Ishikawa (cell line): ENCODE measurements around the gene ATP6AP1.

ENCODE experiments used
- CEBPB ChIP-seq: IDR thresholded peaks from 2 replicates; pipeline ENCODE4 v1.6.1; 2012
- CREB1 ChIP-seq: IDR thresholded peaks from 2 replicates; pipeline ENCODE4 v1.6.1; 2012; ENCODE audit warnings: low read depth
- EGR1 ChIP-seq: IDR thresholded peaks from 2 replicates; pipeline ENCODE4 v1.6.1; 2012
- EP300 ChIP-seq: IDR thresholded peaks from 2 replicates; pipeline ENCODE4 v1.6.1; 2012; ENCODE audit warnings: borderline replicate concordance
- FOXM1 ChIP-seq: IDR thresholded peaks from 2 replicates; pipeline ENCODE4 v1.6.1; 2012; ENCODE audit warnings: low read depth, borderline replicate concordance
- NFIC ChIP-seq: IDR thresholded peaks from 2 replicates; pipeline ENCODE4 v1.6.1; 2012
- RAD21 ChIP-seq: IDR thresholded peaks from 2 replicates; pipeline ENCODE4 v1.6.1; 2012; ENCODE audit warnings: low read depth
- REST ChIP-seq: IDR thresholded peaks from 2 replicates; pipeline ENCODE4 v1.6.1; 2012; ENCODE audit warnings: low read depth, mild to moderate bottlenecking
- TAF1 ChIP-seq: IDR thresholded peaks from 2 replicates; pipeline ENCODE4 v1.6.1; 2012; ENCODE audit warnings: low read depth, mild to moderate bottlenecking
- TCF12 ChIP-seq: IDR thresholded peaks from 2 replicates; pipeline ENCODE4 v1.6.1; 2012; ENCODE audit warnings: low read depth
- TEAD4 ChIP-seq: IDR thresholded peaks from 2 replicates; pipeline ENCODE4 v1.6.1; 2012
- USF1 ChIP-seq: IDR thresholded peaks from 2 replicates; pipeline ENCODE4 v1.6.1; 2012
- YY1 ChIP-seq: IDR thresholded peaks from 2 replicates; pipeline ENCODE4 v1.6.1; 2012; ENCODE audit warnings: low read depth
- ZBTB7A ChIP-seq: IDR thresholded peaks from 2 replicates; pipeline ENCODE4 v1.6.1; 2012; ENCODE audit warnings: low read depth
- TF ChIP-seq, protein P1 (sequence below): IDR thresholded peaks from 2 replicates; pipeline ENCODE4 v1.6.1; 2012

The ATP6AP1 gene

GRCh38 chrX:154464806-154465365 is 36.4 kb downstream of the ATP6AP1 start:
- no peak for TF ChIP-seq USF1
- no peak for TF ChIP-seq CREB1
- no peak for TF ChIP-seq CEBPB
- TF ChIP-seq FOXM1: no peak

- TF ChIP-seq CREB1: no peak
- no peak for TF ChIP-seq ZBTB7A
- TF ChIP-seq EP300: no peak
- TF ChIP-seq TEAD4: no peak
- no peak for TF ChIP-seq EGR1
- no peak for TF ChIP-seq RAD21
Measured at GRCh38 chrX:154465601-154466000, 37.1 kb downstream of the ATP6AP1 start.

GRCh38 chrX:154466036-154466435 is 37.6 kb downstream of the ATP6AP1 start:
- no peak for TF ChIP-seq EP300
- no peak for TF ChIP-seq NFIC
- no peak for TF ChIP-seq TCF12
- TF ChIP-seq, protein P1, sequence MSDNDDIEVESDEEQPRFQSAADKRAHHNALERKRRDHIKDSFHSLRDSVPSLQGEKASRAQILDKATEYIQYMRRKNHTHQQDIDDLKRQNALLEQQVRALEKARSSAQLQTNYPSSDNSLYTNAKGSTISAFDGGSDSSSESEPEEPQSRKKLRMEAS: no peak
- no peak for TF ChIP-seq ZBTB7A
- no peak for TF ChIP-seq CEBPB
- no peak for TF ChIP-seq YY1

- no peak for TF ChIP-seq USF1
- no peak for TF ChIP-seq ZBTB7A
- TF ChIP-seq TAF1: no peak
- no peak for TF ChIP-seq YY1
- TF ChIP-seq CREB1: no peak
- TF ChIP-seq NFIC: no peak
- no peak for TF ChIP-seq EP300
- TF ChIP-seq FOXM1: no peak
- TF ChIP-seq RAD21: no peak
- TF ChIP-seq REST: no peak
- TF ChIP-seq, protein P1: no peak
- TF ChIP-seq CEBPB: no peak
- no peak for TF ChIP-seq TEAD4
- TF ChIP-seq TCF12: no peak
- no peak for TF ChIP-seq EGR1
Measured at GRCh38 chrX:154466907-154467306, 38.4 kb downstream of the ATP6AP1 start.

GRCh38 chrX:154467556-154467955 is 39.1 kb downstream of the ATP6AP1 start:
- TF ChIP-seq TEAD4 (no peak), NFIC (no peak), EP300 (no peak), CEBPB (no peak), EGR1 (no peak), TAF1 (no peak), FOXM1 (no peak), USF1 (no peak), YY1 (no peak), TCF12 (no peak), ZBTB7A (no peak), RAD21 (no peak)
- TF ChIP-seq, protein P1: no peak

DNA sequence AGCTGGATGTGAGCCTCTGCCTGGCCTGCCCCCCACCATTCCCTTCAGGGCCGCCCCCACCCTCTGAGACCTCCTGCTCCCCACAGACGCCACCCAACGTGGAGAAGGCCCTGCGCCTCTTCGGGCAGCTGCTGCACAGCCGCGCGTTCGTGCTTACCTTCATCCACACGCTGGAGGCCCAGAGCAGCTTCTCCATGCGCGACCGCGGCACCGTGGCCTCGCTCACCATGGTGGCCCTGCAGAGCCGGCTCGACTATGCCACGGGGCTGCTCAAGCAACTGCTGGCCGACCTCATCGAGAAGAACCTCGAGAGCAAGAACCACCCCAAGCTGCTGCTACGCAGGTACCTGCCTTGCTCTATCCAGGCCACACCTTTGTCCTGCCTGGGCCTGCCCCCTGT is 39.7 kb downstream of the ATP6AP1 start:
- no peak for TF ChIP-seq ZBTB7A
- no peak for TF ChIP-seq NFIC
- TF ChIP-seq, protein P1: no peak
- TF ChIP-seq USF1: no peak
- no peak for TF ChIP-seq FOXM1
- TF ChIP-seq EP300: no peak
- no peak for TF ChIP-seq CEBPB
- no peak for TF ChIP-seq RAD21
- TF ChIP-seq TCF12: no peak
- no peak for TF ChIP-seq REST
- no peak for TF ChIP-seq TEAD4
- no peak for TF ChIP-seq EGR1
- TF ChIP-seq TAF1: no peak
